ENCODE results near the gene ADRA2B. TPM values are rescaled to one million over a fixed set of nuclear protein-coding genes. Genes with fewer than 3 reads are reported as not detected.

Gene ADRA2B
- total RNA-seq, 6 experiments from 2014 or later: not detected

DNA sequence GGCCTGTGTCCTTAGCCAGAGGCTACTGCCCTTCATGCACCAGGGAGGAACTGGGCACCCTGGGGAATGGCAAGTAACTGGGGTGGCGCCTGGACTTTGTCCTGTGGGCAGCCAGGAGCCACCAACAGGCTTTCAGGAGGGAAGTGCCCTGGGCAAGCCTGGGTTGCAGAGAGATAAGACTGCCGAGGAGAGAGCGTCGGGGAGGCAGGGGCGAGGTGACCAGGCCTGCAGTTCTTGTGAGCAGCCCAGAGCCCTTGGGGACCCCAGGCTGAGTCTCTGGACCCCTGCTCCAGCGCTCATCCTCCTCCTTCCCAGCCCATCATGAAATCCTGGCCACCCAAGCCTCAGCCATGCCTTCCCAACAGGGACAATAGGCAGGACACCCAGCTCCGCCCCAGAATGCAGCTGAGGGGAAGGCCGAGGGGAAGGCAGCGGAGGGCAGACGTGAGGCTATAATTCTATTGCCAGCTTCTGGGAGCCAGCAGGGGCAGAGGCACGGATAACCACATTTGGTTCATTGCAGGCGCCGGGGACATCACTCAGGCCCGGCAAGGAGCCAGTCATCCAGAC lies 25.1 kb downstream of the ADRA2B start:
- Mint-ChIP-seq H3K36me3 (ENCODE audit: low read depth) (no peaks in the 10 kb centered on the region), H3K27ac (no peak overlapping the region), H3K9me3 (no peaks in the 10 kb centered on the region), H3K27me3 (ENCODE audit: insufficient read depth) (peaks cover 39% of the 10 kb centered on the region), H3K4me3 (no peak overlapping the region), H3K4me1 (ENCODE audit: low read depth) (peaks cover 6% of the 10 kb centered on the region; the same call in 1 of the 2 replicates)
- DNase-seq: no peak
- TF ChIP-seq, protein P1, sequence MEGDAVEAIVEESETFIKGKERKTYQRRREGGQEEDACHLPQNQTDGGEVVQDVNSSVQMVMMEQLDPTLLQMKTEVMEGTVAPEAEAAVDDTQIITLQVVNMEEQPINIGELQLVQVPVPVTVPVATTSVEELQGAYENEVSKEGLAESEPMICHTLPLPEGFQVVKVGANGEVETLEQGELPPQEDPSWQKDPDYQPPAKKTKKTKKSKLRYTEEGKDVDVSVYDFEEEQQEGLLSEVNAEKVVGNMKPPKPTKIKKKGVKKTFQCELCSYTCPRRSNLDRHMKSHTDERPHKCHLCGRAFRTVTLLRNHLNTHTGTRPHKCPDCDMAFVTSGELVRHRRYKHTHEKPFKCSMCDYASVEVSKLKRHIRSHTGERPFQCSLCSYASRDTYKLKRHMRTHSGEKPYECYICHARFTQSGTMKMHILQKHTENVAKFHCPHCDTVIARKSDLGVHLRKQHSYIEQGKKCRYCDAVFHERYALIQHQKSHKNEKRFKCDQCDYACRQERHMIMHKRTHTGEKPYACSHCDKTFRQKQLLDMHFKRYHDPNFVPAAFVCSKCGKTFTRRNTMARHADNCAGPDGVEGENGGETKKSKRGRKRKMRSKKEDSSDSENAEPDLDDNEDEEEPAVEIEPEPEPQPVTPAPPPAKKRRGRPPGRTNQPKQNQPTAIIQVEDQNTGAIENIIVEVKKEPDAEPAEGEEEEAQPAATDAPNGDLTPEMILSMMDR (IDR thresholded peaks at IDR 0.05): no peak

DNA sequence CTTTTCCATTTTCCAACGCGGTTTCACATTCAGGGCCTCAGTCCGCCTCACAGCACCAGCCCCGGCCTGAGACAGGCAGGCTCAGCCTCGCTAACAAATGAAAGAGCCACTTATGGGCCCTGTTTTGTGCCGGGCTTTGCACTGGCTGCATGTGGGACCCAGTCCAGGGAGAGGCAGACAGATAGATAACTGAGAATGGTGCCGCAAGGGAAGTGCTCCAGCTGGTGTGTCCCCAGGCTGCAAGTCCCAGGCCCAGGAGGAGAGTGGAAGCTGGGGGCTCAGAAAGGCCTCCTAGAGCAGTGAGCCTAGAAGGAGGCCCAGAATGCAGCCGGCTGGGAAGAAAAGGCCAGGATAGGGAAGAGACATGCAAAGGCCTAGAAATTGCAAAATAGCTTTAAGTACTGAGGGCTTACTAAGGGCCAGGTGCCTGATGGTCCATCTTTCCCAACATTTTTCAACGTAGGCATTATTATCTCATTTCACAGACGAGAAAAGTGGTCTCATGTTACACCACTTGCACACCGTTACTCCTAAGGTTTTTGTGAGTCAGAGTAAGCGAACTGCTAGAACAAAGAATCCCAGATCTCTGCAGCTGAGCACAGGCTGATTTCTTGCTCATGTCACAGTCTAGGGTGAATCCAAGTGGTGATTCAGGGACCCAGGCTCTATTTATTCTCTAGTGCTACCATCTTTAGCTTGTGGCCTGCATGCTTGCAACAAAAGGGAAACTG lies 26.0 kb downstream of the ADRA2B start:
- peaks cover 6% of the 10 kb centered on the region; the same call in 1 of the 2 replicates for H3K4me1 Mint-ChIP-seq (ENCODE audit: low read depth)

DNA sequence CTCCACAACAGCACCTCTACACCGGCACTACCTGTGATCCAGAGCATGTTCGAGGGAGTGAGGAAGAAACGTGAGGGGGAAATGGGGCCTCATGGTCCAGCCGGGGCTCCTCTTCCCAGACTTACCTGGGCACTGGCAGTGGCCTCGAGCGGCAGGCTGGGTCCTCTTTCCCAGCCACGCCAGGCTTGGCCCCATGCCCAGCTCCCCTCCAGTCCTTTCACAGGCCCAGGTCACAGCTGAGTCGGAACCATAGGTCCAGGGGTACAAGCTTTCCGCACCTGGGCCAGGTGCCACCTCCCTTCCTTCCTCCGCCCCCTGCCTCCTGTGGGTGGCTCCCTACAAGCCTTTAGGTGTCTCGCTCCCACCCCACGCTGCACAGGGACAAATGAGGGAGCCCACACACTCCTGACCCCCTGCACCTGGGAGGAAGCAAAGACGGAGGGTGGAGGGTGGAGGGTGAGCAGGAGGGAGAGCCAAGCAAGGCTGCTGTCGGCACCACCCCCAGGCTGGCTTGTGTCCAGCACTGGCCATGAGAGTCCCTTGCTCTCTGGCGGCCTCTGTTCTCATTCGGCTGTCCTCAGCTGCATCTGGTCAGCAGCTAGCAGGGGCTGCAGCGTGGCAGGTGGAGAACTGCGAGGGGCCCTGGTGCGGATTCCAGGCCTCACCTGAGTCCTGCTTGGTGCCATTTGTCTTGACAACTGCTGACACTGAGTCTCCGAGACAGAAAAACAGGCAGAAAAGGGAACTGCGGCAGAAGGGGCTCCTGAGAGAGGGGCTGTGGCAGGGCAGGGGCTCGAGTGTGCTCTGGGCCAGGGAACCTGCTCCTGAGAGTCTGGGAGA lies 26.8 kb downstream of the ADRA2B start:
- Mint-ChIP-seq H3K4me1 (ENCODE audit: low read depth) (peaks cover 6% of the 10 kb centered on the region; the same call in 1 of the 2 replicates), H3K27me3 (ENCODE audit: insufficient read depth) (peaks cover 38% of the 10 kb centered on the region), H3K4me3 (no peak overlapping the region), H3K9me3 (no peaks in the 10 kb centered on the region), H3K36me3 (ENCODE audit: low read depth) (no peaks in the 10 kb centered on the region), H3K27ac (no peak overlapping the region)
- TF ChIP-seq, protein P1 (IDR thresholded peaks at IDR 0.05): no peak
- DNase-seq: no peak

More for the DNA sequence above, 26.0 kb downstream of the ADRA2B start:
- Mint-ChIP-seq H3K9me3 (no peaks in the 10 kb centered on the region), H3K27ac (no peak overlapping the region), H3K27me3 (ENCODE audit: insufficient read depth) (peaks cover 43% of the 10 kb centered on the region), H3K4me3 (no peak overlapping the region), H3K36me3 (ENCODE audit: low read depth) (no peaks in the 10 kb centered on the region)
- TF ChIP-seq, protein P1 (IDR thresholded peaks at IDR 0.05): no peak
- DNase-seq: no peak

DNA sequence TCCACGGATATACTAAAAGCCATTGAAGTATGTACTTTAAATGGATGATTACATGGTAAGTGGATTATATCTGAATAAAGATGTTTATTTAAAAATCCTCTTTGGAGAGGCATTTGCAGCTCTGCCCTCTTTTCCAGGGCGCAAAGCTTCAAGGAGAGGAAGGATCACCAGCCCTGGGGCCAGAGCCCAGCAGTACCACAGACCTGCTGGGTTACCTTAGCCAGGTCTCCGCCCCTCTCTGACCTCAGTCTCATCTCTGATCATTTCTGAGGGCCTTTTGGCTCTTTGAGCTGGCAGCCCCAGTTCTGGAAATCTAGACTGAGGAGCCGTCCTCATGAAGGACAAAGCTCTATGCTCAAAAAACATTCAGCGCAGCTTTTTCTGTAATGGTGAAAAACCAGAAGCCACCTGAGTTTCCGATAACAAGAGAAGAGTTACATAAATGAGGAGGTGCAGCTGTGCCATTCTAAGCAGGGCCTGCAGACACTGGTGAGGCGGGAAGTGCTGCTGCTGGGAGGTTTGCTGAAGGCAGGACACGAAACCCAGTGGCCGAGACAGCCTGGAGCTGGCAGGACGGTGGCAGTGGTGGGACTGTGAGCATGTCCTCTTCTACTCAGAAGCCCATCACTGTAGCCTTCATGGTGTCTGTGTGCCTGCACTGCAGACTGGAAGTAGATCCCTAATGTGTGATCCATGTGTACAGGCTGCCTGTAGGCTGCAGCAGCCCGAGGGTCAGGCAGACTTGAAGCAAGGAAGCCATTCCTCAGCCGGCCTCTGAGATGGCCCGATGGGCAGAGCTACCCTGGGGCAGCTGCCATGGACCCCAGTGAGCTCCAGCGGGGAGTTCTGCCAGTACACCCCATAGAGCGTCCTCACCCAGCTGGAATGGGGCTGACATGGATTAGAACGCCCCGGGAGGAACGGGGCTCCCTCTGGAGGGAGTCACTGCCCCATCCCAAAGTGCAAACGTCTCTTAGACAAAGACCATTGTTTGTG lies 27.7 kb downstream of the ADRA2B start:
- no peaks in the 10 kb centered on the region for H3K9me3 Mint-ChIP-seq
- peaks cover 36% of the 10 kb centered on the region for H3K27me3 Mint-ChIP-seq (ENCODE audit: insufficient read depth)
- TF ChIP-seq, protein P1 (IDR thresholded peaks at IDR 0.05): no peak
- no peak overlapping the region for H3K4me3 Mint-ChIP-seq
- H3K27ac Mint-ChIP-seq: no peak overlapping the region
- peaks cover 6% of the 10 kb centered on the region; the same call in 1 of the 2 replicates for H3K4me1 Mint-ChIP-seq (ENCODE audit: low read depth)
- no peaks in the 10 kb centered on the region for H3K36me3 Mint-ChIP-seq (ENCODE audit: low read depth)
- no peak for DNase-seq

DNA sequence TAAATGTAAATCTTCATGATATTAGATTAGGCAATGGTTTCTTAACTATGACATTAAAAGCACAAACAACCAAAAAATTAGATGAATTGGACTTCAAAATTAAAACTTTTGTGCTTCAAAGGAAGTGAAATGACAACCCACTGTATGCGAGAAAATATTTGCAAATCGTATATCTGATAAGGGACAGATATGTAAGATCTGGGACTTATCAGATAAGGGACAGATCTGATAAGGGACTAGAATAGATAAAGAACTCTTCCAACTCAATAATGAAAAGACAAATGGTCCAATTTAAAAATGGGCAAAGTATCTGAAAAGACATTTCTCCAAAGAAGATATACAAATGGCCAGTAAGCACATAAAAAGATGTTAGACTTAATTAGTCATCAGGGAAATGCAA lies 29.2 kb downstream of the ADRA2B start:
- no peak overlapping the region for H3K4me3 Mint-ChIP-seq
- TF ChIP-seq, protein P1 (IDR thresholded peaks at IDR 0.05): no peak

More for the DNA sequence above, 29.2 kb downstream of the ADRA2B start:
- Mint-ChIP-seq H3K9me3 (no peaks in the 10 kb centered on the region), H3K4me1 (ENCODE audit: low read depth) (peaks cover 6% of the 10 kb centered on the region; the same call in 1 of the 2 replicates), H3K36me3 (ENCODE audit: low read depth) (no peaks in the 10 kb centered on the region), H3K27ac (no peak overlapping the region), H3K27me3 (ENCODE audit: insufficient read depth) (peaks cover 24% of the 10 kb centered on the region)
- DNase-seq: no peak
